Activated naive CD4-positive, alpha-beta T cell treated with anti-CD3 and anti-CD28 coated beads for 36 hours (primary cell): ENCODE data around the gene SLC2A14. TPM values are rescaled to one million over a fixed set of nuclear protein-coding genes. Genes with fewer than 3 reads are reported as not detected.
"Not testable (repeated sequence)": the region's sequence is repeated elsewhere in the genome, so short reads cannot be mapped to it uniquely, and the experiment has no call there.

Experiments used
- CTCF ChIA-PET: fragments of 350-600 bp; sonication (Branson Sonifier 250); formaldehyde crosslinking; loops from one replicate; lab custom pipeline; 2021; ENCODE audit warnings: antibody characterized with exemption; lab: Charles Lee
- DNase-seq: peaks from one replicate; pipeline ENCODE4 v3.0.0-alpha.2; 2020
- H3K27ac Mint-ChIP-seq: one replicate; pipeline ENCODE4 v1.8.0; 2021; ENCODE audit warnings: mild to moderate bottlenecking, mixed read lengths
- H3K27me3 Mint-ChIP-seq: one replicate; pipeline ENCODE4 v1.8.0; 2021; ENCODE audit warnings: low read depth, mixed read lengths
- H3K36me3 Mint-ChIP-seq: one replicate; pipeline ENCODE4 v1.8.0; 2021; ENCODE audit warnings: low read depth, mixed read lengths
- H3K4me1 Mint-ChIP-seq: one replicate; pipeline ENCODE4 v1.8.0; 2021; ENCODE audit warnings: low read depth, mixed read lengths
- H3K4me3 Mint-ChIP-seq: one replicate; pipeline ENCODE4 v1.8.0; 2021; ENCODE audit warnings: mild to moderate bottlenecking, moderate library complexity, mixed read lengths
- H3K9me3 Mint-ChIP-seq: one replicate; pipeline ENCODE4 v1.8.0; 2021; ENCODE audit warnings: mixed read lengths
- intact Hi-C: fragments of 100-400 bp; cut with micrococcal nuclease; formaldehyde crosslinking; loops from one replicate; pipeline ENCODE4 v1.15.1; 2023
- total RNA-seq, 2 experiments: library from RNA; stranded (reverse); gene quantifications; one replicate each; pipeline ENCODE4 v1.2.3, GENCODE V29; 2021

Gene SLC2A14
- total RNA-seq, 2 experiments from 2014 or later = 8.8 to 9.8 TPM

GRCh38 chr12:7825754-7826153 lies 47.0 kb downstream of the SLC2A14 start:
- CTCF ChIA-PET = interaction anchor here (0.6 kb wide), 1 partner anchor 183 kb away, joined by 3 read pairs; no protein-coding TSS in a partner anchor
- H3K27me3 Mint-ChIP-seq, H3K4me3 Mint-ChIP-seq, intact Hi-C loops, H3K36me3 Mint-ChIP-seq, DNase-seq, H3K9me3 Mint-ChIP-seq, H3K27ac Mint-ChIP-seq, H3K4me1 Mint-ChIP-seq: not testable (repeated sequence)

GRCh38 chr12:7806863-7807487 lies 65.7 kb downstream of the SLC2A14 start:
- H3K36me3 Mint-ChIP-seq = no peaks in the 10 kb centered on the region
- intact Hi-C loops = loop anchor here (1.0 to 2.0 kb wide), 5 partner anchors 91 to 588 kb away; no protein-coding TSS in a partner anchor
- no peak overlapping the region for H3K27ac Mint-ChIP-seq
- CTCF ChIA-PET = interaction anchor here (0.6 to 6.2 kb wide), 17 partner anchors 9 to 1029 kb away, joined by 3 to 62 read pairs (median 3); no protein-coding TSS in a partner anchor
- no peak overlapping the region for H3K4me3 Mint-ChIP-seq
- H3K9me3 Mint-ChIP-seq = no peaks in the 10 kb centered on the region
- H3K27me3 Mint-ChIP-seq = no peaks in the 10 kb centered on the region
- DNase-seq = peak; percentile 82
- no peaks in the 10 kb centered on the region for H3K4me1 Mint-ChIP-seq

GRCh38 chr12:7806319-7806718 lies 66.4 kb downstream of the SLC2A14 start:
- H3K27ac Mint-ChIP-seq, H3K36me3 Mint-ChIP-seq, H3K4me3 Mint-ChIP-seq, H3K27me3 Mint-ChIP-seq, H3K9me3 Mint-ChIP-seq, H3K4me1 Mint-ChIP-seq, DNase-seq: not testable (repeated sequence)
- intact Hi-C loops = loop anchor here (1.0 to 2.0 kb wide), 2 partner anchors 218 to 588 kb away; no protein-coding TSS in a partner anchor
- CTCF ChIA-PET = interaction anchor here (0.7 to 6.2 kb wide), 12 partner anchors 15 to 1029 kb away, joined by 3 to 62 read pairs (median 3); no protein-coding TSS in a partner anchor

GRCh38 chr12:7801460-7801859 lies 71.3 kb downstream of the SLC2A14 start:
- DNase-seq = no peak
- Mint-ChIP-seq H3K4me1 (no peaks in the 10 kb centered on the region), H3K27ac (no peak overlapping the region), H3K36me3 (no peaks in the 10 kb centered on the region), H3K9me3 (no peaks in the 10 kb centered on the region), H3K4me3 (no peak overlapping the region), H3K27me3 (no peaks in the 10 kb centered on the region)
- CTCF ChIA-PET = interaction anchor here (0.6 to 1.5 kb wide), 2 partner anchors 122 to 159 kb away, joined by 3 to 7 read pairs; no protein-coding TSS in a partner anchor
- intact Hi-C loops = no loop called here

GRCh38 chr12:7798750-7799308 lies 73.9 kb downstream of the SLC2A14 start:
- CTCF ChIA-PET = interaction anchor here (1.2 to 1.5 kb wide), 2 partner anchors 9 to 10 kb away, joined by 4 to 5 read pairs; no protein-coding TSS in a partner anchor
- H3K4me3 Mint-ChIP-seq, H3K36me3 Mint-ChIP-seq, DNase-seq, intact Hi-C loops, H3K4me1 Mint-ChIP-seq, H3K9me3 Mint-ChIP-seq, H3K27me3 Mint-ChIP-seq, H3K27ac Mint-ChIP-seq: not testable (repeated sequence)

GRCh38 chr12:7797698-7798398 lies 74.9 kb downstream of the SLC2A14 start:
- no peaks in the 10 kb centered on the region for H3K4me1 Mint-ChIP-seq
- no peaks in the 10 kb centered on the region for H3K9me3 Mint-ChIP-seq
- no peak overlapping the region for H3K4me3 Mint-ChIP-seq
- H3K27me3 Mint-ChIP-seq = no peaks in the 10 kb centered on the region
- intact Hi-C loops = no loop called here
- no peaks in the 10 kb centered on the region for H3K36me3 Mint-ChIP-seq
- no peak for DNase-seq
- CTCF ChIA-PET = interaction anchor here (1.2 kb wide), 1 partner anchor 10 kb away, joined by 5 read pairs; no protein-coding TSS in a partner anchor
- H3K27ac Mint-ChIP-seq = no peak overlapping the region

- intact Hi-C loops, H3K4me1 Mint-ChIP-seq, H3K27me3 Mint-ChIP-seq, DNase-seq, H3K36me3 Mint-ChIP-seq, H3K9me3 Mint-ChIP-seq, CTCF ChIA-PET, H3K27ac Mint-ChIP-seq, H3K4me3 Mint-ChIP-seq: not testable (repeated sequence)
Observed at GRCh38 chr12:7797269-7797668, 75.4 kb downstream of the SLC2A14 start.

GRCh38 chr12:7793211-7793610 lies 79.5 kb downstream of the SLC2A14 start:
- Mint-ChIP-seq H3K27ac (no peak overlapping the region), H3K4me3 (no peak overlapping the region), H3K9me3 (no peaks in the 10 kb centered on the region), H3K4me1 (no peaks in the 10 kb centered on the region), H3K36me3 (no peaks in the 10 kb centered on the region), H3K27me3 (no peaks in the 10 kb centered on the region)
- intact Hi-C loops = no loop called here
- DNase-seq = no peak
- CTCF ChIA-PET = interaction anchor here (0.6 kb wide), 1 partner anchor 28 kb away, joined by 5 read pairs; no protein-coding TSS in a partner anchor

GRCh38 chr12:7788884-7789528 lies 83.7 kb downstream of the SLC2A14 start, which contains the start of gene NANOG:
Gene NANOG, plus strand, starts transcription at chr12:7789402. Its CDS starts 213 bp downstream, at chr12:7789615.
- not testable (repeated sequence) for H3K9me3 Mint-ChIP-seq

GRCh38 chr12:7788294-7788660 lies 84.4 kb downstream of the SLC2A14 start:
- Mint-ChIP-seq H3K27me3 (peaks cover 2% of the 10 kb centered on the region), H3K4me1 (no peaks in the 10 kb centered on the region)
- CTCF ChIA-PET = no interaction called here

More at GRCh38 chr12:7788884-7789528, 83.7 kb downstream of the SLC2A14 start, which contains the start of gene NANOG:
- H3K27ac Mint-ChIP-seq, H3K36me3 Mint-ChIP-seq, intact Hi-C loops, H3K27me3 Mint-ChIP-seq, H3K4me1 Mint-ChIP-seq, DNase-seq, H3K4me3 Mint-ChIP-seq, CTCF ChIA-PET: not testable (repeated sequence)

GRCh38 chr12:7787574-7788293 lies 85.0 kb downstream of the SLC2A14 start:
- peaks cover 2% of the 10 kb centered on the region for H3K27me3 Mint-ChIP-seq
- H3K4me3 Mint-ChIP-seq = no peak overlapping the region
- H3K4me1 Mint-ChIP-seq = no peaks in the 10 kb centered on the region
- DNase-seq = no peak
- intact Hi-C loops = no loop called here
- no peaks in the 10 kb centered on the region for H3K9me3 Mint-ChIP-seq
- no peak overlapping the region for H3K27ac Mint-ChIP-seq
- no peaks in the 10 kb centered on the region for H3K36me3 Mint-ChIP-seq
- CTCF ChIA-PET = no interaction called here

More at GRCh38 chr12:7788294-7788660, 84.4 kb downstream of the SLC2A14 start:
- Mint-ChIP-seq H3K36me3 (no peaks in the 10 kb centered on the region), H3K27ac (no peak overlapping the region), H3K9me3 (no peaks in the 10 kb centered on the region), H3K4me3 (no peak overlapping the region)
- DNase-seq = no peak
- intact Hi-C loops = no loop called here
